ENCODE results near the gene ATP6V0A4. TPM values are rescaled to one million over a fixed set of nuclear protein-coding genes. Genes with fewer than 3 reads are reported as not detected.

The ATP6V0A4 gene
- total RNA-seq, 2 donors from 2014 or later = 0.38 to 0.74 TPM

Other genes with a start within 250 kb of the ATP6V0A4 start
- gene SVOPL, start 96.8 kb downstream of the ATP6V0A4 start, total RNA-seq = not detected
- gene TMEM213, start 202 bp downstream of the ATP6V0A4 start, total RNA-seq = under 1 TPM in 1 of 2 donors, not detected in 1; 0.39 TPM
- 1 to 10 TPM in 1 of 2 donors, under 1 TPM in 1; 0.93 to 1.7 TPM for gene KIAA1549, start 183.2 kb upstream of the ATP6V0A4 start, total RNA-seq
- 1 to 10 TPM; 6.3 to 9.8 TPM for gene ZC3HAV1L, start 237.8 kb upstream of the ATP6V0A4 start, total RNA-seq

All from activated T-cell treated with anti-CD3 and anti-CD28 coated beads, Interleukin-2, amount 50 U/mL, for 72 hours (primary cell).